AG04450 (cell line): ENCODE measurements around the gene VPS39. TPM values are rescaled to one million over a fixed set of nuclear protein-coding genes. Genes with fewer than 3 reads are reported as not detected.

Experiments used
- CTCF ChIA-PET: fragments of 300-600, 350-600 bp; formaldehyde crosslinking; extraction: SDS; loops from one replicate; lab custom pipeline; 2022; ENCODE audit warnings: antibody characterized with exemption, inconsistent platforms; lab: Charles Lee
- POLR2A ChIA-PET: fragments of 350-600 bp; formaldehyde crosslinking; extraction: SDS; loops from one replicate; lab custom pipeline; 2021; ENCODE audit warnings: antibody characterized with exemption, inconsistent platforms; lab: Yijun Ruan, JAX
- DNase-seq: peaks from one replicate; pipeline ENCODE4 v3.0.0-alpha.2; 2011; ENCODE audit warnings: low read depth, low spot score
- H3K27ac ChIP-seq: one replicate; pipeline ENCODE4 v1.5.1; 2012; ENCODE audit warnings: low read depth, low read length, control low read depth
- H3K27me3 ChIP-seq: one replicate; pipeline ENCODE4 v1.6.0; 2012; ENCODE audit warnings: low read length; ENCODE audit not compliant: control insufficient read depth, insufficient read depth
- H3K4me3 ChIP-seq: 2 replicates; pipeline ENCODE4 v1.5.1; 2011; ENCODE audit warnings: mild to moderate bottlenecking, low read depth, low read length, control low read depth
- H3K9me3 ChIP-seq: 2 replicates; pipeline ENCODE4 v1.5.1; 2012; ENCODE audit warnings: low read length; ENCODE audit not compliant: control insufficient read depth, insufficient read depth
- CTCF ChIP-seq: IDR thresholded peaks from 2 replicates; pipeline ENCODE4 v1.5.1; 2011; ENCODE audit warnings: low read depth, low read length, control low read depth, inconsistent platforms
- polyA plus RNA-seq: library from polyadenylated mRNA; depleted of rRNA; stranded (reverse); fragments of >200 nt; gene quantifications from 2 replicates; pipeline ENCODE4 v1.2.3, GENCODE V29; 2011

Gene VPS39
- polyA plus RNA-seq, 1 experiment, result 69.0 TPM

- TF ChIP-seq CTCF, result no peak
- POLR2A ChIA-PET, result no interaction called here
- Histone ChIP-seq H3K27ac (no peak overlapping the region), H3K9me3 (no peaks in the 10 kb centered on the region; the same call in 1 of the 2 replicates), H3K4me3 (no peak overlapping the region), H3K27me3 (peaks cover 18% of the 10 kb centered on the region)
- CTCF ChIA-PET, result interaction anchor here (0.6 to 1.3 kb wide), 2 partner anchors 12 to 1357 kb away, joined by 3 to 4 read pairs; no protein-coding TSS in a partner anchor
- no peak for DNase-seq
These were observed 57.7 kb downstream of the VPS39 start for GRCh38 chr15:42150219-42150970.

GRCh38 chr15:42149493-42150218 lies 58.4 kb downstream of the VPS39 start:
- DNase-seq, result no peak
- peaks cover 21% of the 10 kb centered on the region for H3K27me3 ChIP-seq
- ChIA-PET CTCF (interaction anchor here (1.3 kb wide), 2 partner anchors 11 to 65 kb away, joined by 3 to 4 read pairs; no protein-coding TSS in a partner anchor), POLR2A (interaction anchor here (0.5 kb wide), 1 partner anchor 14 kb away, joined by 4 read pairs; no protein-coding TSS in a partner anchor)
- no peak overlapping the region for H3K4me3 ChIP-seq
- H3K9me3 ChIP-seq, result no peaks in the 10 kb centered on the region; the same call in 1 of the 2 replicates
- no peak for TF ChIP-seq CTCF
- no peak overlapping the region for H3K27ac ChIP-seq

- H3K27ac ChIP-seq, result no peak overlapping the region
- DNase-seq, result no peak
- no peaks in the 10 kb centered on the region; the same call in 1 of the 2 replicates for H3K9me3 ChIP-seq
- ChIA-PET CTCF (interaction anchor here (1.0 to 1.3 kb wide), 3 partner anchors 10 to 64 kb away, joined by 3 to 4 read pairs (median 3); no protein-coding TSS in a partner anchor), POLR2A (interaction anchor here (0.5 kb wide), 1 partner anchor 13 kb away, joined by 4 read pairs; no protein-coding TSS in a partner anchor)
- peaks cover 28% of the 10 kb centered on the region for H3K27me3 ChIP-seq
- no peak for TF ChIP-seq CTCF
- H3K4me3 ChIP-seq, result no peak overlapping the region
These were observed 59.2 kb downstream of the VPS39 start for GRCh38 chr15:42148808-42149492.

GRCh38 chr15:42147431-42147735 lies 60.7 kb downstream of the VPS39 start:
- no peaks in the 10 kb centered on the region for H3K9me3 ChIP-seq
- H3K27me3 ChIP-seq, result peaks cover 38% of the 10 kb centered on the region
- TF ChIP-seq CTCF, result no peak
- no peak overlapping the region for H3K27ac ChIP-seq
- POLR2A ChIA-PET, result no interaction called here
- no peak for DNase-seq
- CTCF ChIA-PET, result interaction anchor here (0.8 to 1.2 kb wide), 2 partner anchors 10 to 13 kb away, joined by 3 read pairs; no protein-coding TSS in a partner anchor
- no peak overlapping the region for H3K4me3 ChIP-seq
